ENCODE data around the gene NCEH1. TPM values are rescaled to one million over a fixed set of nuclear protein-coding genes. Genes with fewer than 3 reads are reported as not detected.

NCEH1 gene
- total and polyA plus RNA-seq, 9 of the 15 experiments (the other 6 are each of a cell fraction or from before 2014, with no cell fraction given) = 1.3 to 5.0 (median 2.8) TPM

DNA sequence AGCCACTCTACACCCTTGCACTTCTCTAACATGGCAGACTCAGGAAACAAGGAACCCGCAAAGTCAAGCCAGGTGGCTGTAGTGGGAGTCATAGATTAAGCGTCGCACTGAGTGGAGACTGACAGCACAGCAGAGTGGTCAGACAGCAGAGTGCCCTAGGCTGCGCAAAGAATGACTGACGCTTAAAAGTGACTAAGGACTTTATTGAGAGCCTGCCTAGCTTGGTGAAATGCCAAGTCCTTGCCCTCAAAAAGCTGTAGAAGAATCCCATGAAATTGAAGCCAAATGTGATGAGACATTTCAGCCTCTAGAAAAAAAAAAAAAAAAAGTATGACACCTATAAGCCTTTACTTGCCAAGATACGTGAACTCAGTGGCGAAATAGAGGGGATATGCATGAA is 30.2 kb downstream of the NCEH1 start (continued):
- TF ChIP-seq, protein P1, sequence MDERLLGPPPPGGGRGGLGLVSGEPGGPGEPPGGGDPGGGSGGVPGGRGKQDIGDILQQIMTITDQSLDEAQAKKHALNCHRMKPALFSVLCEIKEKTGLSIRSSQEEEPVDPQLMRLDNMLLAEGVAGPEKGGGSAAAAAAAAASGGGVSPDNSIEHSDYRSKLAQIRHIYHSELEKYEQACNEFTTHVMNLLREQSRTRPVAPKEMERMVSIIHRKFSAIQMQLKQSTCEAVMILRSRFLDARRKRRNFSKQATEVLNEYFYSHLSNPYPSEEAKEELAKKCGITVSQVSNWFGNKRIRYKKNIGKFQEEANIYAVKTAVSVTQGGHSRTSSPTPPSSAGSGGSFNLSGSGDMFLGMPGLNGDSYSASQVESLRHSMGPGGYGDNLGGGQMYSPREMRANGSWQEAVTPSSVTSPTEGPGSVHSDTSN (CRISPR knock-in tag; IDR thresholded peaks at IDR 0.05; ENCODE audit: low read depth) = no peak
- TF ChIP-seq, protein P1 (tag; conservative IDR thresholded peaks at IDR 0.05; ENCODE audit: low read depth) = peak; percentile 74
- no peak for TF ChIP-seq TCF3 (CRISPR knock-in tag; IDR thresholded peaks at IDR 0.05)
- TF ChIP-seq, protein P2, sequence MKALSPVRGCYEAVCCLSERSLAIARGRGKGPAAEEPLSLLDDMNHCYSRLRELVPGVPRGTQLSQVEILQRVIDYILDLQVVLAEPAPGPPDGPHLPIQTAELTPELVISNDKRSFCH (CRISPR knock-in tag; IDR thresholded peaks at IDR 0.05) = no peak
- TF ChIP-seq, protein P2 (tag; IDR thresholded peaks at IDR 0.05) = no peak
- no peak for TF ChIP-seq MTA3 (IDR thresholded peaks at IDR 0.05; ENCODE audit: borderline replicate concordance)
- TF ChIP-seq, protein P3, sequence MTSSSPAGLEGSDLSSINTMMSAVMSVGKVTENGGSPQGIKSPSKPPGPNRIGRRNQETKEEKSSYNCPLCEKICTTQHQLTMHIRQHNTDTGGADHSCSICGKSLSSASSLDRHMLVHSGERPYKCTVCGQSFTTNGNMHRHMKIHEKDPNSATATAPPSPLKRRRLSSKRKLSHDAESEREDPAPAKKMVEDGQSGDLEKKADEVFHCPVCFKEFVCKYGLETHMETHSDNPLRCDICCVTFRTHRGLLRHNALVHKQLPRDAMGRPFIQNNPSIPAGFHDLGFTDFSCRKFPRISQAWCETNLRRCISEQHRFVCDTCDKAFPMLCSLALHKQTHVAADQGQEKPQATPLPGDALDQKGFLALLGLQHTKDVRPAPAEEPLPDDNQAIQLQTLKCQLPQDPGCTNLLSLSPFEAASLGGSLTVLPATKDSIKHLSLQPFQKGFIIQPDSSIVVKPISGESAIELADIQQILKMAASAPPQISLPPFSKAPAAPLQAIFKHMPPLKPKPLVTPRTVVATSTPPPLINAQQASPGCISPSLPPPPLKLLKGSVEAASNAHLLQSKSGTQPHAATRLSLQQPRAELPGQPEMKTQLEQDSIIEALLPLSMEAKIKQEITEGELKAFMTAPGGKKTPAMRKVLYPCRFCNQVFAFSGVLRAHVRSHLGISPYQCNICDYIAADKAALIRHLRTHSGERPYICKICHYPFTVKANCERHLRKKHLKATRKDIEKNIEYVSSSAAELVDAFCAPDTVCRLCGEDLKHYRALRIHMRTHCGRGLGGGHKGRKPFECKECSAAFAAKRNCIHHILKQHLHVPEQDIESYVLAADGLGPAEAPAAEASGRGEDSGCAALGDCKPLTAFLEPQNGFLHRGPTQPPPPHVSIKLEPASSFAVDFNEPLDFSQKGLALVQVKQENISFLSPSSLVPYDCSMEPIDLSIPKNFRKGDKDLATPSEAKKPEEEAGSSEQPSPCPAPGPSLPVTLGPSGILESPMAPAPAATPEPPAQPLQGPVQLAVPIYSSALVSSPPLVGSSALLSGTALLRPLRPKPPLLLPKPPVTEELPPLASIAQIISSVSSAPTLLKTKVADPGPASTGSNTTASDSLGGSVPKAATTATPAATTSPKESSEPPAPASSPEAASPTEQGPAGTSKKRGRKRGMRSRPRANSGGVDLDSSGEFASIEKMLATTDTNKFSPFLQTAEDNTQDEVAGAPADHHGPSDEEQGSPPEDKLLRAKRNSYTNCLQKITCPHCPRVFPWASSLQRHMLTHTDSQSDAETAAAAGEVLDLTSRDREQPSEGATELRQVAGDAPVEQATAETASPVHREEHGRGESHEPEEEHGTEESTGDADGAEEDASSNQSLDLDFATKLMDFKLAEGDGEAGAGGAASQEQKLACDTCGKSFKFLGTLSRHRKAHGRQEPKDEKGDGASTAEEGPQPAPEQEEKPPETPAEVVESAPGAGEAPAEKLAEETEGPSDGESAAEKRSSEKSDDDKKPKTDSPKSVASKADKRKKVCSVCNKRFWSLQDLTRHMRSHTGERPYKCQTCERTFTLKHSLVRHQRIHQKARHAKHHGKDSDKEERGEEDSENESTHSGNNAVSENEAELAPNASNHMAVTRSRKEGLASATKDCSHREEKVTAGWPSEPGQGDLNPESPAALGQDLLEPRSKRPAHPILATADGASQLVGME (CRISPR knock-in tag; IDR thresholded peaks at IDR 0.05) = no peak
- TF ChIP-seq, protein P4, sequence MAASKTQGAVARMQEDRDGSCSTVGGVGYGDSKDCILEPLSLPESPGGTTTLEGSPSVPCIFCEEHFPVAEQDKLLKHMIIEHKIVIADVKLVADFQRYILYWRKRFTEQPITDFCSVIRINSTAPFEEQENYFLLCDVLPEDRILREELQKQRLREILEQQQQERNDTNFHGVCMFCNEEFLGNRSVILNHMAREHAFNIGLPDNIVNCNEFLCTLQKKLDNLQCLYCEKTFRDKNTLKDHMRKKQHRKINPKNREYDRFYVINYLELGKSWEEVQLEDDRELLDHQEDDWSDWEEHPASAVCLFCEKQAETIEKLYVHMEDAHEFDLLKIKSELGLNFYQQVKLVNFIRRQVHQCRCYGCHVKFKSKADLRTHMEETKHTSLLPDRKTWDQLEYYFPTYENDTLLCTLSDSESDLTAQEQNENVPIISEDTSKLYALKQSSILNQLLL (CRISPR knock-in tag; IDR thresholded peaks at IDR 0.05; ENCODE audit: borderline replicate concordance) = no peak
- no peak for TF ChIP-seq TGIF2 (CRISPR knock-in tag; IDR thresholded peaks at IDR 0.05)
- TF ChIP-seq ZBED1 (IDR thresholded peaks at IDR 0.05) = no peak
- TF ChIP-seq NR2C1 (IDR thresholded peaks at IDR 0.05) = no peak
- TF ChIP-seq NR2C1 (tag; IDR thresholded peaks at IDR 0.05) = no peak
- TF ChIP-seq CREB1 (IDR thresholded peaks at IDR 0.05) = no peak
- no peak for TF ChIP-seq CREB1 (CRISPR knock-in tag; IDR thresholded peaks at IDR 0.05)
- no peak for TF ChIP-seq DACH1 (IDR thresholded peaks at IDR 0.05; ENCODE audit: partially characterized antibody)
- no peak for TF ChIP-seq MEF2A (IDR thresholded peaks at IDR 0.05; ENCODE audit: control insufficient read depth, low read depth, low read length)
- no peak for TF ChIP-seq RAD21 (CRISPR knock-in tag; conservative IDR thresholded peaks at IDR 0.05 in 1 of 2, IDR thresholded peaks at IDR 0.05 in 1 of 2)
- TF ChIP-seq SMAD2 (IDR thresholded peaks at IDR 0.05; ENCODE audit: low read depth, low read length) = no peak
